ENCODE measurements around the gene LIX1.

- no peak for TF ChIP-seq CTCF (IDR thresholded peaks at IDR 0.05)
- no peak for TF ChIP-seq POLR2A (IDR thresholded peaks at IDR 0.05)
Measured at GRCh38 chr5:97101189-97101910, 41.1 kb downstream of the LIX1 start.
